NB4 (cell line): ENCODE data around the gene INTS3.

ENCODE experiments used
- CTCF ChIP-seq: IDR thresholded peaks from one replicate; pipeline ENCODE4 v1.5.1; 2012; ENCODE audit warnings: low read depth, low read length
- MYC ChIP-seq: IDR thresholded peaks from 2 replicates; pipeline ENCODE4 v1.6.1; 2011; ENCODE audit warnings: low read depth, low read length
- POLR2A ChIP-seq: IDR thresholded peaks from 2 replicates; pipeline ENCODE4 v1.6.1; 2011; ENCODE audit warnings: mild to moderate bottlenecking; ENCODE audit not compliant: insufficient read length; ENCODE audit errors: extremely low read depth
- TF ChIP-seq, protein P1 (sequence below): IDR thresholded peaks from 2 replicates; pipeline ENCODE4 v1.6.1; 2011; ENCODE audit warnings: low read depth, low read length

DNA sequence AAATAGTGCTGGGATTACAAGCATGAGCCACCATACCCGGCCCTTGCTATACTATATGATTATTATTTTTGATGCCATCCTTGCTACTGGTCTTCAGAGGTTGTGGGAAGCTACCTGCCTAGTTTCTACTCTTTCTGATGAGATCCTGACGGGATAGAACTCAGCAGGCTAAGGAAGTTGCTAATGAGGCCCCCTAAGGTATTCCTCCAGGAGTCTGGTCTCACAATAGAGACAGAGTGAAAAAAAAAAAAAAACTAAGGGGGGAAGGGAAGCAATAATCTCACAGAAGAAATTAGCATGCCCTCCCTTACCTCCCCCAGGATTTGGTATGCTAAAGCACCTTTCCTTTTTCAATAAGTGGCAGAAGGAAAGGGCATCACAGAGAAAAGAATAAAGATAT is 17.6 kb downstream of the INTS3 start:
- TF ChIP-seq CTCF (no peak), POLR2A (no peak), MYC (no peak)
- TF ChIP-seq, protein P1, sequence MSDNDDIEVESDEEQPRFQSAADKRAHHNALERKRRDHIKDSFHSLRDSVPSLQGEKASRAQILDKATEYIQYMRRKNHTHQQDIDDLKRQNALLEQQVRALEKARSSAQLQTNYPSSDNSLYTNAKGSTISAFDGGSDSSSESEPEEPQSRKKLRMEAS, result no peak
